Measurements from ENCODE around the gene FAM3D. TPM values are rescaled to one million over a fixed set of nuclear protein-coding genes. Genes with fewer than 3 reads are reported as not detected.

The FAM3D gene
- total RNA-seq, 1 donor from 2014 or later, result 0.11 TPM

- H3K27ac ChIP-seq, result no peak overlapping the region
- no peak overlapping the region for H3K4me3 ChIP-seq
- no peak overlapping the region for H3K9ac ChIP-seq
- H3K4me1 ChIP-seq, result peaks cover 14% of the 10 kb centered on the region
- no peaks in the 10 kb centered on the region for H3K27me3 ChIP-seq
- H3K9me3 ChIP-seq (ENCODE audit: low read depth), result no peaks in the 10 kb centered on the region
- Mint-ChIP-seq H3K27me3 (ENCODE audit: insufficient read depth, low read depth) (peaks cover 13% of the 10 kb centered on the region), H3K36me3 (no peaks in the 10 kb centered on the region), H3K27ac (peak overlapping the region; percentile 60), H3K4me3 (no peak overlapping the region), H3K4me1 (peaks cover 42% of the 10 kb centered on the region), H3K9me3 (no peaks in the 10 kb centered on the region)
- peak overlapping the region; percentile 20 for H3K4me2 ChIP-seq
- peak; percentile 26 for DNase-seq (ENCODE audit: low spot score)
- H3K36me3 ChIP-seq, result no peaks in the 10 kb centered on the region
- TF ChIP-seq EZH2phosphoT487 (IDR thresholded peaks at IDR 0.05), result no peak
- no peak for TF ChIP-seq EZH2 (IDR thresholded peaks at IDR 0.05)
- TF ChIP-seq CTCF (IDR thresholded peaks at IDR 0.05), result no peak
- H3F3A ChIP-seq (ENCODE audit: low read depth), result peaks cover 14% of the 10 kb centered on the region
- no peaks in the 10 kb centered on the region for H4K20me1 ChIP-seq (ENCODE audit: low read depth)
- H3K79me2 ChIP-seq (ENCODE audit: low read depth), result no peaks in the 10 kb centered on the region
- H2AFZ ChIP-seq (replicated peaks), result peak overlapping the region; percentile 74
Observed at GRCh38 chr3:58617338-58617761, 49.2 kb downstream of the FAM3D start.

DNA sequence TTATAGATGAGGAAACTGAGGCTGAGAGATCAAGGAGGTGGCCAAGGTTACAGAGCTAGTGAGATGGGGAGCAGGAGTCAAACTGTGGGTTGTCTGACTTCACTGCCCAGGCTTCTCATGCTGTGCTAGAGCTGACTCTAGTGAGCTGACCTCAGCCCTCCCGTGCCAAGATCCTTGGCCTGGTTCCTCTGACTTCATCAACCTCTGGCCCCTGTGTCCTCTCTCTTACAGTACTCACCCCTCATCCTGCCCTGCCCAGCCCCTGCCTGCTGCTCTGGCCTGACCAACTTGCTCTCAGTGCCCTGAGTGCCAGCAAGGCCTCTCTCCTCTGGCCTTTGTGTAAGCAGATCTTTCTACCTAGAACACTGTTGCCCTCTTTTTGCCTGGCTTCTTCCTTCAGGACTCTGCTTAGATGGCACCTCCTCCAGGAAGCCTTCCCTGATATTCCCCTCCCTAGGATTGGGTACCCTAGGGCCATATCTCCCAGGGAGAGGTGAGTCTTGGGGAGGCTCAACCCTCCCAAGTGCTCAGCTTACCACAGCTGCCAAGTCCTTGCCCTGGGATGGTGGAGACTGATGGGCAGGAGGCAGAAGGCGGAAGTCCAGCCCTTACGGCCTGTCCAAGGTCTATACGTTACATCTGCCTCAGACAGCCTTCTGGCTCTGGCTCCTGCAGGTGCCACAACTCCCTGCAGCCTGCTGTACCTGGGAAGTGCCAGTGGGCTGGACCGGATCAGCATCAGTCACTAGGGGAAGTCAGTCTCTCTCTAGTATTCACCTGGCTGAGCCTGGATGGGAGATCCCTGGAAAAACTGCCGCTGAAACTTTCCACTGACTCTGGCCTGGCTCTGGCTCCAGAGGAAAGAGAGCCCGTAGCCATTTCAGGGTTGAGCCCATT is 53.1 kb downstream of the FAM3D start:
- H3K9ac ChIP-seq, result no peak overlapping the region
- Mint-ChIP-seq H3K27ac (peak overlapping the region; percentile 21), H3K4me1 (peaks cover 25% of the 10 kb centered on the region), H3K9me3 (no peaks in the 10 kb centered on the region), H3K4me3 (no peak overlapping the region), H3K36me3 (no peaks in the 10 kb centered on the region), H3K27me3 (ENCODE audit: insufficient read depth, low read depth) (peaks cover 17% of the 10 kb centered on the region)
- H3K9me3 ChIP-seq (ENCODE audit: low read depth), result no peaks in the 10 kb centered on the region
- H2AFZ ChIP-seq (replicated peaks), result no peak overlapping the region
- H4K20me1 ChIP-seq (ENCODE audit: low read depth), result no peaks in the 10 kb centered on the region
- peaks cover 11% of the 10 kb centered on the region for H3K4me1 ChIP-seq
- no peak overlapping the region for H3K27ac ChIP-seq
- H3F3A ChIP-seq (ENCODE audit: low read depth), result peaks cover 14% of the 10 kb centered on the region
- TF ChIP-seq CTCF (IDR thresholded peaks at IDR 0.05) (no peak), EZH2 (IDR thresholded peaks at IDR 0.05) (no peak), EZH2phosphoT487 (IDR thresholded peaks at IDR 0.05) (no peak)
- H3K36me3 ChIP-seq, result no peaks in the 10 kb centered on the region
- H3K4me2 ChIP-seq, result no peak overlapping the region
- no peaks in the 10 kb centered on the region for H3K79me2 ChIP-seq (ENCODE audit: low read depth)
- H3K27me3 ChIP-seq, result no peaks in the 10 kb centered on the region
- no peak for DNase-seq (ENCODE audit: low spot score)
- no peak overlapping the region for H3K4me3 ChIP-seq

- Mint-ChIP-seq H3K27ac (no peak overlapping the region), H3K36me3 (no peaks in the 10 kb centered on the region), H3K4me3 (no peak overlapping the region), H3K27me3 (ENCODE audit: insufficient read depth, low read depth) (peaks cover 16% of the 10 kb centered on the region), H3K9me3 (no peaks in the 10 kb centered on the region), H3K4me1 (peaks cover 19% of the 10 kb centered on the region)
- no peaks in the 10 kb centered on the region for H3K27me3 ChIP-seq
- H3K4me1 ChIP-seq, result peaks cover 8% of the 10 kb centered on the region
- H3K27ac ChIP-seq, result no peak overlapping the region
- DNase-seq (ENCODE audit: low spot score), result no peak
- H4K20me1 ChIP-seq (ENCODE audit: low read depth), result no peaks in the 10 kb centered on the region
- no peaks in the 10 kb centered on the region for H3K9me3 ChIP-seq (ENCODE audit: low read depth)
- no peak overlapping the region for H3K4me2 ChIP-seq
- H3K79me2 ChIP-seq (ENCODE audit: low read depth), result no peaks in the 10 kb centered on the region
- peaks cover 9% of the 10 kb centered on the region for H3F3A ChIP-seq (ENCODE audit: low read depth)
- no peak overlapping the region for H3K9ac ChIP-seq
- H2AFZ ChIP-seq (replicated peaks), result no peak overlapping the region
- TF ChIP-seq EZH2 (IDR thresholded peaks at IDR 0.05), result no peak
- no peak for TF ChIP-seq EZH2phosphoT487 (IDR thresholded peaks at IDR 0.05)
- no peak for TF ChIP-seq CTCF (IDR thresholded peaks at IDR 0.05)
- H3K4me3 ChIP-seq, result no peak overlapping the region
- no peaks in the 10 kb centered on the region for H3K36me3 ChIP-seq
Observed at GRCh38 chr3:58612830-58613229, 53.7 kb downstream of the FAM3D start.
